Measurements from ENCODE around the gene SLC35A1. TPM values are rescaled to one million over a fixed set of nuclear protein-coding genes. Genes with fewer than 3 reads are reported as not detected.

Gene SLC35A1
- total and polyA plus RNA-seq, 2 of the 4 experiments (the other 2 are of a cell fraction), result 9.7 to 12.4 TPM

GRCh38 chr6:87501809-87502572, 29.2 kb downstream of the SLC35A1 start:
- H3K79me1 ChIP-seq (ENCODE audit: low read depth in 1 of 2, low read length in 2 of 2), result peaks cover 3 to 11% of the 10 kb centered on the region in 2 experiments; a peak in 2 of 4 replicates
- no TSS peak for BruUV-seq (replicated peaks)
- no peak overlapping the region for H3K56ac ChIP-seq (ENCODE audit: extremely low read depth, insufficient read depth, low read length)
- H2BK20ac ChIP-seq (ENCODE audit: low read depth, low read length), result no peak overlapping the region
- dilution Hi-C loops (cut with HindIII; ENCODE audit: low sequenced_read_pairs, unreplicated experiment) (no loop called here), in situ Hi-C loops (cut with MboI; ENCODE audit: low sequenced_read_pairs) (no loop called here), intact Hi-C loops (cut with micrococcal nuclease) (no loop called here)
- 0 out of 2 replicates have a peak, but pooled peaks have one; percentile 19 for ATAC-seq (ENCODE audit: low read depth)
- no peaks in the 10 kb centered on the region; the same call in 1 of the 2 replicates for H4K20me1 ChIP-seq (ENCODE audit: insufficient read depth, low read length)
- no peak overlapping the region for H2AK5ac ChIP-seq (ENCODE audit: low read depth, low read length)
- no peak overlapping the region for H3K4ac ChIP-seq (ENCODE audit: low read depth, low read length)
- ChIA-PET POLR2A (ENCODE audit: unreplicated experiment) (no interaction called here), CTCF (no interaction called here)
- DNase-seq, result no peak
- H3K18ac ChIP-seq (ENCODE audit: low read depth, low read length), result no peak overlapping the region
- H2BK5ac ChIP-seq (ENCODE audit: low read depth, low read length, poor library complexity, severe bottlenecking), result no peak overlapping the region
- no peaks in the 10 kb centered on the region for H3K4me1 ChIP-seq (ENCODE audit: control insufficient read depth, insufficient read depth, low read length)
- 100% methylated on average over 1 of the region's 6 CpGs; no CpG with 5 or more reads in 1 of the 2 experiments for WGBS, 2 experiments (ENCODE audit: extremely low coverage in 2 of 2, insufficient read length in 1 of 2)
- no peak overlapping the region for H3K4me3 ChIP-seq (ENCODE audit: insufficient read depth, low read depth, low read length)
- H2BK15ac ChIP-seq (ENCODE audit: low read depth, low read length), result no peak overlapping the region
- TF ChIP-seq POLR2A (IDR thresholded peaks at IDR 0.05; ENCODE audit: low read depth, low read length) (no peak), NFE2L2 (IDR thresholded peaks at IDR 0.05; ENCODE audit: low read depth, low read length) (no peak), RCOR1 (IDR thresholded peaks at IDR 0.05; ENCODE audit: insufficient replicate concordance, low read length) (no peak), MAZ (IDR thresholded peaks at IDR 0.05; ENCODE audit: borderline replicate concordance, low read depth, low read length) (no peak), CEBPB (IDR thresholded peaks at IDR 0.05; ENCODE audit: low read depth, low read length) (no peak), SMC3 (IDR thresholded peaks at IDR 0.05; ENCODE audit: low read depth, low read length) (no peak), MXI1 (IDR thresholded peaks at IDR 0.05; ENCODE audit: borderline replicate concordance, low read depth, low read length) (no peak), RAD21 (IDR thresholded peaks at IDR 0.05; ENCODE audit: low read length) (no peak), USF2 (IDR thresholded peaks at IDR 0.05; ENCODE audit: low read depth, low read length) (no peak), BHLHE40 (IDR thresholded peaks at IDR 0.05; ENCODE audit: low read depth, low read length) (no peak), MAFK (IDR thresholded peaks at IDR 0.05; ENCODE audit: low read depth, low read length) (no peak), RFX5 (IDR thresholded peaks at IDR 0.05; ENCODE audit: low read depth, low read length) (no peak), CHD1 (IDR thresholded peaks at IDR 0.05; ENCODE audit: low read depth, low read length) (no peak), FOS (IDR thresholded peaks at IDR 0.05; ENCODE audit: low read depth, low read length) (no peak)
- TF ChIP-seq, protein P1, sequence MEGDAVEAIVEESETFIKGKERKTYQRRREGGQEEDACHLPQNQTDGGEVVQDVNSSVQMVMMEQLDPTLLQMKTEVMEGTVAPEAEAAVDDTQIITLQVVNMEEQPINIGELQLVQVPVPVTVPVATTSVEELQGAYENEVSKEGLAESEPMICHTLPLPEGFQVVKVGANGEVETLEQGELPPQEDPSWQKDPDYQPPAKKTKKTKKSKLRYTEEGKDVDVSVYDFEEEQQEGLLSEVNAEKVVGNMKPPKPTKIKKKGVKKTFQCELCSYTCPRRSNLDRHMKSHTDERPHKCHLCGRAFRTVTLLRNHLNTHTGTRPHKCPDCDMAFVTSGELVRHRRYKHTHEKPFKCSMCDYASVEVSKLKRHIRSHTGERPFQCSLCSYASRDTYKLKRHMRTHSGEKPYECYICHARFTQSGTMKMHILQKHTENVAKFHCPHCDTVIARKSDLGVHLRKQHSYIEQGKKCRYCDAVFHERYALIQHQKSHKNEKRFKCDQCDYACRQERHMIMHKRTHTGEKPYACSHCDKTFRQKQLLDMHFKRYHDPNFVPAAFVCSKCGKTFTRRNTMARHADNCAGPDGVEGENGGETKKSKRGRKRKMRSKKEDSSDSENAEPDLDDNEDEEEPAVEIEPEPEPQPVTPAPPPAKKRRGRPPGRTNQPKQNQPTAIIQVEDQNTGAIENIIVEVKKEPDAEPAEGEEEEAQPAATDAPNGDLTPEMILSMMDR (conservative IDR thresholded peaks at IDR 0.05; ENCODE audit: low read depth, low read length), result no peak
- TF ChIP-seq, protein P2, sequence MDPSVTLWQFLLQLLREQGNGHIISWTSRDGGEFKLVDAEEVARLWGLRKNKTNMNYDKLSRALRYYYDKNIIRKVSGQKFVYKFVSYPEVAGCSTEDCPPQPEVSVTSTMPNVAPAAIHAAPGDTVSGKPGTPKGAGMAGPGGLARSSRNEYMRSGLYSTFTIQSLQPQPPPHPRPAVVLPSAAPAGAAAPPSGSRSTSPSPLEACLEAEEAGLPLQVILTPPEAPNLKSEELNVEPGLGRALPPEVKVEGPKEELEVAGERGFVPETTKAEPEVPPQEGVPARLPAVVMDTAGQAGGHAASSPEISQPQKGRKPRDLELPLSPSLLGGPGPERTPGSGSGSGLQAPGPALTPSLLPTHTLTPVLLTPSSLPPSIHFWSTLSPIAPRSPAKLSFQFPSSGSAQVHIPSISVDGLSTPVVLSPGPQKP (IDR thresholded peaks at IDR 0.05; ENCODE audit: borderline replicate concordance, low read depth, low read length), result no peak
- H2BK120ac ChIP-seq (ENCODE audit: low read depth, low read length), result no peak overlapping the region
- H4K8ac ChIP-seq (ENCODE audit: low read depth in 2 of 2, low read length in 2 of 2), result no peak overlapping the region
- no peak overlapping the region for H2AK9ac ChIP-seq (replicated peaks; ENCODE audit: low read depth, low read length, poor library complexity)
- no peak overlapping the region for H3K4me2 ChIP-seq (ENCODE audit: low read depth, low read length)
- H3K27ac ChIP-seq (ENCODE audit: insufficient read depth, low read length), result no peak overlapping the region
- no peak overlapping the region for H2AFZ ChIP-seq (replicated peaks; ENCODE audit: low read length, poor library complexity)
- no peak overlapping the region for H3K23ac ChIP-seq (ENCODE audit: low read depth, low read length)
- H3K9me1 ChIP-seq (ENCODE audit: insufficient read depth, low read length), result no peaks in the 10 kb centered on the region
- no peak overlapping the region for H4K5ac ChIP-seq (ENCODE audit: low read depth, low read length)
- no peak overlapping the region for H4K91ac ChIP-seq (ENCODE audit: insufficient read depth, low read depth, low read length)
- no peaks in the 10 kb centered on the region for H3K27me3 ChIP-seq (ENCODE audit: control insufficient read depth, insufficient read depth, low read length)
- H3K9ac ChIP-seq (ENCODE audit: low read depth, low read length), result no peak overlapping the region
- H3K36me3 ChIP-seq (ENCODE audit: control insufficient read depth, insufficient read depth, low read length), result peaks cover 15% of the 10 kb centered on the region
- no peaks in the 10 kb centered on the region for H3K9me3 ChIP-seq (ENCODE audit: control insufficient read depth, insufficient read depth, low read length)
- no peak overlapping the region for H3K14ac ChIP-seq (replicated peaks; ENCODE audit: low read depth, low read length)

All from IMR-90 (cell line).